GM10847 (cell line): Measurements from ENCODE around the gene SYTL1.

ENCODE experiments used
- POLR2A ChIP-seq: IDR thresholded peaks from 2 replicates; pipeline ENCODE4 v1.6.1; 2011; ENCODE audit not compliant: insufficient read length; ENCODE audit errors: extremely low read depth

Gene SYTL1

GRCh38 chr1:27380766-27381733 is 39.2 kb downstream of the SYTL1 start:
- TF ChIP-seq POLR2A: no peak

GRCh38 chr1:27381969-27382762 is 40.3 kb downstream of the SYTL1 start:
- TF ChIP-seq POLR2A: no peak

- TF ChIP-seq POLR2A: no peak
Measured at GRCh38 chr1:27383039-27383605, 41.3 kb downstream of the SYTL1 start, which contains the start of gene CD164L2. TSS of gene CD164L2 (minus strand) at chr1:27383333. CDS start at chr1:27383239, 94 bp downstream.

GRCh38 chr1:27383661-27384060 is 41.8 kb downstream of the SYTL1 start:
- TF ChIP-seq POLR2A: no peak

- no peak for TF ChIP-seq POLR2A
Measured at GRCh38 chr1:27388337-27389005, 46.6 kb downstream of the SYTL1 start.

- no peak for TF ChIP-seq POLR2A
Measured at GRCh38 chr1:27391511-27392095, 49.8 kb downstream of the SYTL1 start.

GRCh38 chr1:27392096-27392777 is 50.4 kb downstream of the SYTL1 start, which contains the start of gene GPR3:
TSS of gene GPR3 (plus strand) at chr1:27392622. CDS start at chr1:27393799, 1,177 bp downstream.
- TF ChIP-seq POLR2A: no peak

GRCh38 chr1:27392778-27393635 is 51.2 kb downstream of the SYTL1 start:
- TF ChIP-seq POLR2A: no peak

- TF ChIP-seq POLR2A: no peak
Measured at GRCh38 chr1:27393641-27394281, 51.9 kb downstream of the SYTL1 start.

- no peak for TF ChIP-seq POLR2A
Measured at GRCh38 chr1:27394282-27394658, 52.4 kb downstream of the SYTL1 start.

- no peak for TF ChIP-seq POLR2A
Measured at GRCh38 chr1:27394925-27395324, 53.1 kb downstream of the SYTL1 start.

GRCh38 chr1:27395441-27396195 is 53.8 kb downstream of the SYTL1 start:
- no peak for TF ChIP-seq POLR2A

GRCh38 chr1:27397110-27397509 is 55.3 kb downstream of the SYTL1 start:
- no peak for TF ChIP-seq POLR2A
